Measurements from ENCODE around the gene UBALD2.

DNA sequence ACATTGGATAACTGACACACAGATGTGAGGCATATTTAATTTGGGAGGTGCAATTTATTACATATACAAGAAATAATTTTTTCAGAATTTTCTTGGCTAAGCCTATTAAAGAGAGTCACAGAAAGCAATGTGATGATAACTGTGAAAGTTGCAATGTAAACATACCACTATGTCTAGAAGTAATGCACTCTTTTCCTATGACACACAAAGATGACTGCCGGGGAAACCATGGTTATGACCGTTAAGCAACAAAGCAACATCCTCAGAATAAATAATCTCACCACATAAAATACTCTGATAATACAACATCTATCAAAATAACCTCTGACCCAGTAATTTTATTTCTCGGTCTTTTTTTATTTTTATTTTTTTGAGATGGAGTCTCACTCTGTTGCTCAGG lies 53.4 kb downstream of the UBALD2 start:
- TF ChIP-seq, protein P1, sequence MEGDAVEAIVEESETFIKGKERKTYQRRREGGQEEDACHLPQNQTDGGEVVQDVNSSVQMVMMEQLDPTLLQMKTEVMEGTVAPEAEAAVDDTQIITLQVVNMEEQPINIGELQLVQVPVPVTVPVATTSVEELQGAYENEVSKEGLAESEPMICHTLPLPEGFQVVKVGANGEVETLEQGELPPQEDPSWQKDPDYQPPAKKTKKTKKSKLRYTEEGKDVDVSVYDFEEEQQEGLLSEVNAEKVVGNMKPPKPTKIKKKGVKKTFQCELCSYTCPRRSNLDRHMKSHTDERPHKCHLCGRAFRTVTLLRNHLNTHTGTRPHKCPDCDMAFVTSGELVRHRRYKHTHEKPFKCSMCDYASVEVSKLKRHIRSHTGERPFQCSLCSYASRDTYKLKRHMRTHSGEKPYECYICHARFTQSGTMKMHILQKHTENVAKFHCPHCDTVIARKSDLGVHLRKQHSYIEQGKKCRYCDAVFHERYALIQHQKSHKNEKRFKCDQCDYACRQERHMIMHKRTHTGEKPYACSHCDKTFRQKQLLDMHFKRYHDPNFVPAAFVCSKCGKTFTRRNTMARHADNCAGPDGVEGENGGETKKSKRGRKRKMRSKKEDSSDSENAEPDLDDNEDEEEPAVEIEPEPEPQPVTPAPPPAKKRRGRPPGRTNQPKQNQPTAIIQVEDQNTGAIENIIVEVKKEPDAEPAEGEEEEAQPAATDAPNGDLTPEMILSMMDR (IDR thresholded peaks at IDR 0.05; ENCODE audit: low read depth, low read length, poor library complexity, severe bottlenecking): no peak
- TF ChIP-seq EZH2phosphoT487 (IDR thresholded peaks at IDR 0.05; ENCODE audit: borderline replicate concordance, low read length): no peak
